Measurements from ENCODE around the gene EEF1A2.

The EEF1A2 gene

DNA sequence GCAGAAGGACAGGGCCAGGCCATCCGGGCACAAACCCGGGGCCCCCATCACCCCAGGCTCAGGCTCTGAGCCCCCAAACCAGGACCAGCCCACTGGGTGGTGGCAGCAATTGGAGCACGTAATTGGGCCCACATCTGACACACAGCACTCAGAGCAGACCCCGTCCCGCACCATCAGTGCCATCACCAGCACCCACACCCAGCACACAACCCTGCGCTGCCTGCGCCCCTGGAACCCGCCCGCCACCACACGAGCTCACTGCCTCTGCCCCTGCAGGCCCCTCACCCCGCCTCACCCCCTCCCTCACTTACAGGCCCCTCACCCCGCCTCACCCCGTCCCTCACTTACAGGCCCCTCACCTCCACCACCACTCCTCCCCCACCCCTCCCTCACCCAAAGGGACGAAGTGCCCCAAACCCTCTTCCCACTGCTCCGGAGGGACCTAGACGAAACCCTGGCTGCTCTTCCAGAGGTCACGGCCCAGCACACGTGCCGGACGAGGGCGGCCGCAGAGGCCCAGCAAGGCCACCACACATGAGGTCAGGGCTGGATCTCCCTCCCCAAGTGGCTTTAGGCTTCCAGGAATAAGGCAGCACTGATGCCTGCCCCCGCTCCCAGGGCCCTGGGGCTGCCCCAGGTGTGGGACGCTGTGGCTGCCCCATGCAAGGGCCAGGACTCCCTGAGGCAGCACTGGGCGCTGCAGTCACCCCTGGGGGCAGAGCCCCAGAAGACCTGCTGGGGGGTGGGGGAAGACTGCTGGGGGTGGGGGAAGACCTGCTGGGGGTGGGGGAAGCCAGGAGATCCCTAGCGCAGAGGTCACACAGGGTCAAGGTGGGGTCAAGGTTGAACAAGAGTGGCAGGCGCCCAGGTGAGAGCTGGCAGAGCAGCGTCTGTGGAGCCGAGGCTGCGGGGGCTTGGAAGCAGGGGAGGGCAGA lies 48.8 kb downstream of the EEF1A2 start:
- peak overlapping the region; percentile 87 for H2BK5ac ChIP-seq (ENCODE audit: low read length)
- DNase-seq (ENCODE audit: low spot score), result no peak
- H3K27me3 ChIP-seq (ENCODE audit: control insufficient read depth in 3 of 3, insufficient read depth in 3 of 3, low read depth in 1 of 3, low read length in 3 of 3), result no peaks in the 10 kb centered on the region
- no peak overlapping the region for H3K14ac ChIP-seq (ENCODE audit: low read length)
- H2AK5ac ChIP-seq (ENCODE audit: low read depth, low read length), result no peak overlapping the region
- no peak overlapping the region for H2BK12ac ChIP-seq (ENCODE audit: low read length)
- no peak overlapping the region for H2BK15ac ChIP-seq (ENCODE audit: low read length)
- H3K23ac ChIP-seq (ENCODE audit: low read depth, low read length, poor library complexity), result peak overlapping the region; percentile 65
- H3K4ac ChIP-seq (ENCODE audit: low read length), result no peak overlapping the region
- peaks cover 0 to 13% of the 10 kb centered on the region in 2 donors for H3K36me3 ChIP-seq (replicated peaks in 1 of 2; ENCODE audit: control insufficient read depth in 2 of 2, insufficient read depth in 2 of 2, low read length in 2 of 2)
- no peak overlapping the region for H2BK120ac ChIP-seq (ENCODE audit: low read depth, low read length)
- H3K4me2 ChIP-seq (ENCODE audit: insufficient read depth, low read length, poor library complexity, severe bottlenecking), result no peak overlapping the region
- H3K4me1 ChIP-seq (ENCODE audit: control insufficient read depth in 2 of 2, insufficient read depth in 1 of 2, low read depth in 1 of 2, low read length in 2 of 2), result peaks cover 21 to 40% of the 10 kb centered on the region in 2 donors
- H3K18ac ChIP-seq (ENCODE audit: low read length), result peak overlapping the region; percentile 71
- no peaks in the 10 kb centered on the region for H3K9me3 ChIP-seq (replicated peaks in 1 of 2; ENCODE audit: control insufficient read depth in 2 of 2, insufficient read depth in 1 of 2, low read depth in 1 of 2, low read length in 2 of 2)
- no peak overlapping the region for H3K4me3 ChIP-seq (ENCODE audit: low read length in 2 of 2)
- no peak overlapping the region for H3K9ac ChIP-seq (ENCODE audit: low read depth, low read length, poor library complexity)
- H4K91ac ChIP-seq (ENCODE audit: low read depth, low read length, poor library complexity), result no peak overlapping the region
- H2AFZ ChIP-seq (ENCODE audit: low read length), result no peak overlapping the region
- WGBS, 2 donors (ENCODE audit: extremely low coverage in 2 of 2, insufficient read length in 2 of 2, insufficient replicate concordance in 1 of 2), result no CpG with 5 or more reads among the region's 30 CpGs
- H3K27ac ChIP-seq (replicated peaks; ENCODE audit: low read length), result no peak overlapping the region
- no peak overlapping the region for H4K8ac ChIP-seq (ENCODE audit: low read depth, low read length)
- H3K79me1 ChIP-seq (ENCODE audit: low read depth, low read length), result peaks cover 30% of the 10 kb centered on the region

DNA sequence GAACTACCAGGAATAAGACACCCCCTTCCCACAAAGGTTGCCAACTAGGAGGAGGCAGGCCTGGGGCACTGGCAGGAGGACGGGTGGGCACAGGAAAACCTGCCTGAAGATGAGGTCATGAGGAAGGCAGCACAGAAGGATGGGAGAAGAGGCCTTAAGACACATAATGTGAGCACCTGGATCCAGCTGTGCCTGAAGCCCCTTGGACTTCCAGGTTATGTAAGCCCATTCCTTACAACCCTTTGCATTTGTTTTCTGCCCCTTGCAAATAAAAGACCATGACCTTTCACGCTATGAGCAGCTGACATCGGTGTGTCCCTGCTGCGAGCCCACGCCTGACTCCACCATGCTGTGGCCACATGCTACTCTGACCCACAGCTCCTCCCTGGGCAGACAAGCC lies 49.9 kb downstream of the EEF1A2 start:
- Histone ChIP-seq H3K4me1 (ENCODE audit: control insufficient read depth in 2 of 2, insufficient read depth in 1 of 2, low read depth in 1 of 2, low read length in 2 of 2) (peaks cover 10 to 32% of the 10 kb centered on the region in 2 donors), H3K9ac (ENCODE audit: low read depth, low read length, poor library complexity) (peak overlapping the region; percentile 44), H3K4ac (ENCODE audit: low read length) (no peak overlapping the region), H3K4me3 (ENCODE audit: low read length in 2 of 2) (no peak overlapping the region), H3K27me3 (ENCODE audit: control insufficient read depth in 3 of 3, insufficient read depth in 3 of 3, low read depth in 1 of 3, low read length in 3 of 3) (no peaks in the 10 kb centered on the region), H2BK120ac (ENCODE audit: low read depth, low read length) (no peak overlapping the region), H2AFZ (ENCODE audit: low read length) (no peak overlapping the region), H3K36me3 (replicated peaks in 1 of 2; ENCODE audit: control insufficient read depth in 2 of 2, insufficient read depth in 2 of 2, low read length in 2 of 2) (peaks cover 0 to 21% of the 10 kb centered on the region in 2 donors), H2BK5ac (ENCODE audit: low read length) (peak overlapping the region; percentile 87), H4K91ac (ENCODE audit: low read depth, low read length, poor library complexity) (no peak overlapping the region), H3K79me1 (ENCODE audit: low read depth, low read length) (peaks cover 25% of the 10 kb centered on the region), H3K18ac (ENCODE audit: low read length) (no peak overlapping the region), H2BK12ac (ENCODE audit: low read length) (no peak overlapping the region), H3K27ac (replicated peaks; ENCODE audit: low read length) (no peak overlapping the region), H2BK15ac (ENCODE audit: low read length) (no peak overlapping the region), H3K23ac (ENCODE audit: low read depth, low read length, poor library complexity) (no peak overlapping the region), H3K4me2 (ENCODE audit: insufficient read depth, low read length, poor library complexity, severe bottlenecking) (no peak overlapping the region), H3K14ac (ENCODE audit: low read length) (peak overlapping the region; percentile 38), H2AK5ac (ENCODE audit: low read depth, low read length) (peak overlapping the region; percentile 68), H4K8ac (ENCODE audit: low read depth, low read length) (no peak overlapping the region), H3K9me3 (replicated peaks in 1 of 2; ENCODE audit: control insufficient read depth in 2 of 2, insufficient read depth in 1 of 2, low read depth in 1 of 2, low read length in 2 of 2) (peaks cover 0 to 3% of the 10 kb centered on the region in 2 donors)
- no peak for DNase-seq (ENCODE audit: low spot score)
- WGBS, 2 donors (ENCODE audit: extremely low coverage in 2 of 2, insufficient read length in 2 of 2, insufficient replicate concordance in 1 of 2), result no CpG with 5 or more reads among the region's 5 CpGs

DNA sequence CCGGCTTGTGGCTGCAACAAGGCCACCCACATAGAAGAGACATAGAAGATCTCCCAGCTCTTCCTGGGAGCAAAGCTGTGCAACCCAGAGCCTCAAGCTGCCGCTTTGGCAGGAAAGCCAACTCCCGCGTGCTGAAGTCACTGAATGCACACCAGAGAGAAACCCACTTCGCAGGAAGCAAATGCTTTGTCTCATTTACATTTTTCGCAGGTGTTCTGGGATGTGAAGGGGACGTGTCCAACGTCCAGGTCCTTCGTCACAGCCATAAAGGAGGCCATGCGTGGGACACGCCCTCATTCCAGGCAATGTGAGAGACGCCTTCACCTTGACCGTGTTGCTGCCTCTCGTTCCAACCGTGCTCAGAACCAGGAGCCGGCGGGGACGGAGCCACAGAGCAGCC lies 50.9 kb downstream of the EEF1A2 start:
- H4K8ac ChIP-seq (ENCODE audit: low read depth, low read length), result no peak overlapping the region
- H3K14ac ChIP-seq (ENCODE audit: low read length), result no peak overlapping the region
- H3K4ac ChIP-seq (ENCODE audit: low read length), result no peak overlapping the region
- peak overlapping the region; percentile 85 for H3K23ac ChIP-seq (ENCODE audit: low read depth, low read length, poor library complexity)
- peaks cover 26% of the 10 kb centered on the region for H3K79me1 ChIP-seq (ENCODE audit: low read depth, low read length)
- H3K18ac ChIP-seq (ENCODE audit: low read length), result peak overlapping the region; percentile 48
- H3K36me3 ChIP-seq (replicated peaks in 1 of 2; ENCODE audit: control insufficient read depth in 2 of 2, insufficient read depth in 2 of 2, low read length in 2 of 2), result peaks cover 0 to 21% of the 10 kb centered on the region in 2 donors
- H2BK15ac ChIP-seq (ENCODE audit: low read length), result no peak overlapping the region
- DNase-seq (ENCODE audit: low spot score), result no peak
- no peaks in the 10 kb centered on the region for H3K27me3 ChIP-seq (ENCODE audit: control insufficient read depth in 3 of 3, insufficient read depth in 3 of 3, low read depth in 1 of 3, low read length in 3 of 3)
- H3K9me3 ChIP-seq (replicated peaks in 1 of 2; ENCODE audit: control insufficient read depth in 2 of 2, insufficient read depth in 1 of 2, low read depth in 1 of 2, low read length in 2 of 2), result peaks cover 0 to 3% of the 10 kb centered on the region in 2 donors
- H4K91ac ChIP-seq (ENCODE audit: low read depth, low read length, poor library complexity), result no peak overlapping the region
- no CpG with 5 or more reads among the region's 18 CpGs for WGBS, 2 donors (ENCODE audit: extremely low coverage in 2 of 2, insufficient read length in 2 of 2, insufficient replicate concordance in 1 of 2)
- no peak overlapping the region for H3K4me2 ChIP-seq (ENCODE audit: insufficient read depth, low read length, poor library complexity, severe bottlenecking)
- H2AK5ac ChIP-seq (ENCODE audit: low read depth, low read length), result peak overlapping the region; percentile 68
- H3K27ac ChIP-seq (replicated peaks; ENCODE audit: low read length), result no peak overlapping the region
- H3K4me1 ChIP-seq (ENCODE audit: control insufficient read depth in 2 of 2, insufficient read depth in 1 of 2, low read depth in 1 of 2, low read length in 2 of 2), result peaks cover 4 to 24% of the 10 kb centered on the region in 2 donors
- no peak overlapping the region for H2AFZ ChIP-seq (ENCODE audit: low read length)
- H2BK5ac ChIP-seq (ENCODE audit: low read length), result no peak overlapping the region
- H3K9ac ChIP-seq (ENCODE audit: low read depth, low read length, poor library complexity), result peak overlapping the region; percentile 50
- H2BK12ac ChIP-seq (ENCODE audit: low read length), result no peak overlapping the region
- H3K4me3 ChIP-seq (ENCODE audit: low read length in 2 of 2), result peak overlapping the region in 1 of 2 donors; percentile 36
- no peak overlapping the region for H2BK120ac ChIP-seq (ENCODE audit: low read depth, low read length)

DNA sequence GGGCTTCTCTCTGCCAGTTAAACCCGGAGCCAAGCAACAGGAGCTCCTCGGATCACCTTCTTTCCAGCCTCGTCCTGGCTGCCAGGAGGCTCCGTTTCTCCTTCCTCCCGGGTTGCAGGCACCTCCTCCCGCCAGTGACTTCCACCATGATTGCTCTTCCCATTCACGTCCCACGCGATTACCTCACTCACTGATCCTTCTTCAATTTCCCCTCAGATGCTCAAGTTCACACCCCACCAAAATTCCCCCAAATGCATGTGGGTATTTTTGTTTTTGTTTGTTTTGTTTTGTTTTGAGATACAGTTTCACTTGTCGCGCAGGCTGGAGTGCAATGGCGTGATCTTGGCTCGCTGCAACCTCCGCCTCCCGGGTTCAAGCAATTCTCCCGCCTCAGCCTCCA lies 51.6 kb downstream of the EEF1A2 start:
- no peak for DNase-seq (ENCODE audit: low spot score)
- peaks cover 32% of the 10 kb centered on the region for H3K79me1 ChIP-seq (ENCODE audit: low read depth, low read length)
- no peak overlapping the region for H2BK120ac ChIP-seq (ENCODE audit: low read depth, low read length)
- no peak overlapping the region for H3K14ac ChIP-seq (ENCODE audit: low read length)
- peak overlapping the region; percentile 12 for H3K9ac ChIP-seq (ENCODE audit: low read depth, low read length, poor library complexity)
- H3K4me2 ChIP-seq (ENCODE audit: insufficient read depth, low read length, poor library complexity, severe bottlenecking), result no peak overlapping the region
- no peaks in the 10 kb centered on the region for H3K27me3 ChIP-seq (ENCODE audit: control insufficient read depth in 3 of 3, insufficient read depth in 3 of 3, low read depth in 1 of 3, low read length in 3 of 3)
- H3K9me3 ChIP-seq (replicated peaks in 1 of 2; ENCODE audit: control insufficient read depth in 2 of 2, insufficient read depth in 1 of 2, low read depth in 1 of 2, low read length in 2 of 2), result peaks cover under 1 to 3% of the 10 kb centered on the region in 2 donors
- H4K8ac ChIP-seq (ENCODE audit: low read depth, low read length), result no peak overlapping the region
- H2BK5ac ChIP-seq (ENCODE audit: low read length), result no peak overlapping the region
- H3K23ac ChIP-seq (ENCODE audit: low read depth, low read length, poor library complexity), result peak overlapping the region; percentile 43
- peaks cover 4 to 17% of the 10 kb centered on the region in 2 donors for H3K4me1 ChIP-seq (ENCODE audit: control insufficient read depth in 2 of 2, insufficient read depth in 1 of 2, low read depth in 1 of 2, low read length in 2 of 2)
- no peak overlapping the region for H4K91ac ChIP-seq (ENCODE audit: low read depth, low read length, poor library complexity)
- peak overlapping the region; percentile 22 for H2BK12ac ChIP-seq (ENCODE audit: low read length)
- H3K27ac ChIP-seq (replicated peaks; ENCODE audit: low read length), result no peak overlapping the region
- H3K36me3 ChIP-seq (replicated peaks in 1 of 2; ENCODE audit: control insufficient read depth in 2 of 2, insufficient read depth in 2 of 2, low read length in 2 of 2), result peaks cover 0 to 19% of the 10 kb centered on the region in 2 donors
- peak overlapping the region; percentile 64 for H3K18ac ChIP-seq (ENCODE audit: low read length)
- no peak overlapping the region for H3K4me3 ChIP-seq (ENCODE audit: low read length in 2 of 2)
- H2BK15ac ChIP-seq (ENCODE audit: low read length), result no peak overlapping the region
- no CpG with 5 or more reads among the region's 16 CpGs for WGBS, 2 donors (ENCODE audit: extremely low coverage in 2 of 2, insufficient read length in 2 of 2, insufficient replicate concordance in 1 of 2)
- no peak overlapping the region for H2AFZ ChIP-seq (ENCODE audit: low read length)
- H3K4ac ChIP-seq (ENCODE audit: low read length), result no peak overlapping the region
- H2AK5ac ChIP-seq (ENCODE audit: low read depth, low read length), result peak overlapping the region; percentile 70

Data from neuronal stem cell (in vitro differentiated cells).